Measurements from ENCODE around the gene LRRD1. TPM values are rescaled to one million over a fixed set of nuclear protein-coding genes. Genes with fewer than 3 reads are reported as not detected.
"Not testable (repeated sequence)": the region's sequence is repeated elsewhere in the genome, so short reads cannot be mapped to it uniquely, and the experiment has no call there.

The LRRD1 gene
- total RNA-seq, 2 donors from 2014 or later: 0.40 TPM; not detected in 1

DNA sequence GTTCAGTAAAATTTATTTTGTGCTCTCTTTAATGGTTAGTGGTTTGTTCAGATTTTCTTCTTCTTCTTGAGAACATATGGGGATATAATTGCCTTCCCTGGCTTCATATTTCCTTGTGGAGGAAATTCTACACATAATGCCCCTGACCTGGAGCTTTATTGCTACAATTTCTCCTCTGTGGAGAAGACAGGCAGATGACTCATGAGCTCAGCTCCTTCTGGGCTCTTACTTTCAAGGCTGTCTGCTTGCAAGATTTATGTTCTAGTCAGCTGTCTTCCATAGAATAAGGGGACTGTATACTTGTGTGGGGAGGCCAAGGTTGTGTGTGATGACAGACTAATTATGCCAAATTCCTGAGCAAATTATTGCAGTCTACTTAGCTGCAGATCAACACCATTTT is 1.6 kb downstream of the LRRD1 start:
- intact Hi-C loops (cut with DNase I): no loop called here
- Histone ChIP-seq H3K4me3 (no peak overlapping the region), H3K27me3 (replicated peaks; ENCODE audit: insufficient read depth) (no peaks in the 10 kb centered on the region), H3K36me3 (no peaks in the 10 kb centered on the region), H3K4me1 (replicated peaks) (no peaks in the 10 kb centered on the region), H3K27ac (no peak overlapping the region), H3K9me3 (no peaks in the 10 kb centered on the region)
- no peak for DNase-seq (ENCODE audit: low spot score)
- TF ChIP-seq POLR2AphosphoS5 (IDR thresholded peaks at IDR 0.05) (no peak), POLR2A (IDR thresholded peaks at IDR 0.05) (no peak)
- TF ChIP-seq, protein P1, sequence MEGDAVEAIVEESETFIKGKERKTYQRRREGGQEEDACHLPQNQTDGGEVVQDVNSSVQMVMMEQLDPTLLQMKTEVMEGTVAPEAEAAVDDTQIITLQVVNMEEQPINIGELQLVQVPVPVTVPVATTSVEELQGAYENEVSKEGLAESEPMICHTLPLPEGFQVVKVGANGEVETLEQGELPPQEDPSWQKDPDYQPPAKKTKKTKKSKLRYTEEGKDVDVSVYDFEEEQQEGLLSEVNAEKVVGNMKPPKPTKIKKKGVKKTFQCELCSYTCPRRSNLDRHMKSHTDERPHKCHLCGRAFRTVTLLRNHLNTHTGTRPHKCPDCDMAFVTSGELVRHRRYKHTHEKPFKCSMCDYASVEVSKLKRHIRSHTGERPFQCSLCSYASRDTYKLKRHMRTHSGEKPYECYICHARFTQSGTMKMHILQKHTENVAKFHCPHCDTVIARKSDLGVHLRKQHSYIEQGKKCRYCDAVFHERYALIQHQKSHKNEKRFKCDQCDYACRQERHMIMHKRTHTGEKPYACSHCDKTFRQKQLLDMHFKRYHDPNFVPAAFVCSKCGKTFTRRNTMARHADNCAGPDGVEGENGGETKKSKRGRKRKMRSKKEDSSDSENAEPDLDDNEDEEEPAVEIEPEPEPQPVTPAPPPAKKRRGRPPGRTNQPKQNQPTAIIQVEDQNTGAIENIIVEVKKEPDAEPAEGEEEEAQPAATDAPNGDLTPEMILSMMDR (IDR thresholded peaks at IDR 0.05): no peak

DNA sequence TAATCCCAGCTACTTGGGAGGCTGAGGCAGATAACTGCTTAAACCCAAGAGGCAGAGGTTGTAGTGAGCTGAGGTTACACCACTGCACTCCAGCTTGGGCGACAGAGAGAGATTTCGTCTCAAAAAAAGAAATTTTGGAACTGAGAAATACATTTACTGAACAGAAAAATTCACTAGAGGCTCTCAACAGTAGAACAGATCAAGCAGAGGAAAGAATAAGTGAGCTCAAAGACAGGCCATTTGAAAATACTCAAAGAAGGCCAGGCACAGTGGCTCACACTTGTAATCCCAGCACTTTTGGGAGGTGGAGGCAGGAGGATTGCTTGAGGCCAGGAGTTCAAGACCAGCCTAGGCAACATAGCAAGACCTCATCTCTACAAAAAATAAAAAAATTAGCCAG is 9.4 kb downstream of the LRRD1 start:
- DNase-seq (ENCODE audit: low spot score); H3K27ac ChIP-seq; H3K4me1 ChIP-seq (replicated peaks); H3K27me3 ChIP-seq (replicated peaks; ENCODE audit: insufficient read depth); H3K36me3 ChIP-seq; H3K4me3 ChIP-seq; H3K9me3 ChIP-seq; intact Hi-C loops (cut with DNase I): not testable (repeated sequence)
- 91% methylated on average over 2 of the region's 2 CpGs for WGBS

DNA sequence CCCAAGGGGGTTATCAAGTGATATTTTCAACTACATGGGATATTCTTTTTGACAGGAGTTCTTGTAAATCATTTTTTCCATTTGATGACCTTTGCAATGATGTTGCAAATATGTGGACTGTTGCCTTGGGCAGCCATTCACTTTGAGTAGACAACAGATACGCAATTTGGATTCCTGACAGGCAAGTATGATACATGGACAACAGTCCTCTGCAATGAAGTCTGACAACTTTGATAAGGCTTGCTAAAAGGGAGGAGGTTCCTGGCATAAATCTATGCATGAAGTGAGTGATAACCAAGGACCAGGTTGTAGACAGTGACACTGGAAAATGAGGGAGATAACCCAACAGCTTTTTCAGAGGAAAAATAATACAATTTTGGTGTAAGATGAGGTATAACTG is 17.7 kb downstream of the LRRD1 start:
- Histone ChIP-seq H3K9me3 (no peaks in the 10 kb centered on the region), H3K27me3 (replicated peaks; ENCODE audit: insufficient read depth) (no peaks in the 10 kb centered on the region), H3K4me1 (replicated peaks) (no peaks in the 10 kb centered on the region), H3K4me3 (no peak overlapping the region), H3K27ac (no peak overlapping the region), H3K36me3 (no peaks in the 10 kb centered on the region)
- no peak for TF ChIP-seq POLR2AphosphoS5 (IDR thresholded peaks at IDR 0.05)
- TF ChIP-seq POLR2A (IDR thresholded peaks at IDR 0.05): no peak
- TF ChIP-seq, protein P1 (IDR thresholded peaks at IDR 0.05): no peak
- intact Hi-C loops (cut with DNase I): no loop called here
- WGBS: 96% methylated on average over 1 of the region's 1 CpG
- no peak for DNase-seq (ENCODE audit: low spot score)

DNA sequence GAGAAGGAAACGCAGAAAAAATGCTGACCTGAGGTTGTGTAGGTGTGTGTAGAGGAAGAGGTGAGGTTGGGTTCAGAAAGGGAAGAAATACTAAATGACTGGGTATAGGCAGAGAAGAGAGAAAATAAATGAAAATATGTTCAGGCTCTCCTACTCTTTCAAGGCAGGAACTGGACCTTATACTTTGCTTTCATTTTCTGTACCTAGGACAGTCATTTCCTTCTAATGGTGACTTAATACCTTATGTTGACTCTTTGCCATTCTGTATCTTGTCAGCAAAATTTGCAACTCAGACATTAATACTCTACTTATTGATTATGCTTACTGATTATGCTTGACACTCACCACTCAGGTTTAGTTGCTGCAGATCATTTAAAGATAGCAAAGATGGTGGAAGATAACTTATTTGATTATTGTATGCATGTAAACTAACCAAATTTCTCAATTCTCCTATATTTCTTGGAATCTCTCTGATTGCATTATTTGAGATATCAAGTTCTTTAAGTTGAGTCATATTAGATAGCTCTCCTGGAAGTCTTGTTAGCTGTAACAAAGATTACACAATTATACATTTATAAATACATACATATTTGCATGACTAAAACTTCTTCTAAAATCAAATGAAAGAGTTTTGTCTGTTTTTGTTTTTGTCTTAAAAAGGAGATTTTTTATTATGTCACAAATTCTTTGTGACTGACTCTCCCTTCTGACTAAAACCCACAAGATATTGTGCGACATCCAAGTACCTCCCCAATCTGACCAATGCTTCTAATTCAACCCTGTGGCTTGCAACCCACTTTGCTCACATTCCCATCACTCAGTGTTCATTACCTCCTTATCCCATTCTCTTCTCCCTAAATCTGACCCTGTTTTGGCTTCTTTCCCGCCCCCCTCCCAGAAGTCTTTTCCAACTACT is 20.0 kb downstream of the LRRD1 start:
- H3K4me1 ChIP-seq (replicated peaks): no peaks in the 10 kb centered on the region
- WGBS: 91% methylated on average over 3 of the region's 3 CpGs
- no peak overlapping the region for H3K4me3 ChIP-seq
- no peaks in the 10 kb centered on the region for H3K9me3 ChIP-seq
- intact Hi-C loops (cut with DNase I): no loop called here
- TF ChIP-seq POLR2A (IDR thresholded peaks at IDR 0.05) (no peak), POLR2AphosphoS5 (IDR thresholded peaks at IDR 0.05) (no peak)
- TF ChIP-seq, protein P1 (IDR thresholded peaks at IDR 0.05): no peak
- H3K27me3 ChIP-seq (replicated peaks; ENCODE audit: insufficient read depth): no peaks in the 10 kb centered on the region
- DNase-seq (ENCODE audit: low spot score): no peak
- H3K27ac ChIP-seq: no peak overlapping the region
- H3K36me3 ChIP-seq: no peaks in the 10 kb centered on the region

DNA sequence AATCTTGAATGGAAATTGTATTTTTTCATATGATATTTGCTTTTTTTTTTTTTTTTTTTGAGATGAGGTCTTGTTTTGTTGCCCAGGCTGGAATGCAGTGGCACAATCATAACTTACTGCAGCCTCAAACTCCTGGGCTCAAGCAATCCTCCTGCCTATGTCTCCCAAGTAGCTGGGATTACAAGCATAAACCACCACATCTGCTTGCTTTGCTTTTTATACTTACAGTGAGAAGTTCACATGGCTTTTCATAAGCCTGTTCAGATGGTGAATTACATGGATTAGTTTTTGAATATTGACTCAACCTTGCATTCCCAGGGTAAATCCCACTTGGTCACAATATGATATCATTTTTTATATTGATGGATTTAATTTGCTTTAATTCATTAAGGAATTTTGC is 22.0 kb downstream of the LRRD1 start:
- no peak for TF ChIP-seq POLR2A (IDR thresholded peaks at IDR 0.05)
- TF ChIP-seq POLR2AphosphoS5 (IDR thresholded peaks at IDR 0.05): no peak
- TF ChIP-seq, protein P1 (IDR thresholded peaks at IDR 0.05): no peak
- Histone ChIP-seq H3K4me3 (no peak overlapping the region), H3K27ac (no peak overlapping the region), H3K27me3 (replicated peaks; ENCODE audit: insufficient read depth) (no peaks in the 10 kb centered on the region), H3K9me3 (no peaks in the 10 kb centered on the region), H3K36me3 (no peaks in the 10 kb centered on the region), H3K4me1 (replicated peaks) (no peaks in the 10 kb centered on the region)
- DNase-seq (ENCODE audit: low spot score): no peak
- intact Hi-C loops (cut with DNase I): no loop called here

Measured in prostate gland (tissue), 2 donors.